GM18873 (cell line): ENCODE results near the gene RHBDD1.

Experiments used
- ATAC-seq: cut with Tn5 transposase; IDR thresholded peaks from one replicate; pipeline ENCODE4 v1.9.1; 2021; ENCODE audit warnings: mild to moderate bottlenecking, moderate library complexity, moderate number of reproducible peaks; ENCODE audit not compliant: unreplicated experiment, low FRiP score

The RHBDD1 gene

DNA sequence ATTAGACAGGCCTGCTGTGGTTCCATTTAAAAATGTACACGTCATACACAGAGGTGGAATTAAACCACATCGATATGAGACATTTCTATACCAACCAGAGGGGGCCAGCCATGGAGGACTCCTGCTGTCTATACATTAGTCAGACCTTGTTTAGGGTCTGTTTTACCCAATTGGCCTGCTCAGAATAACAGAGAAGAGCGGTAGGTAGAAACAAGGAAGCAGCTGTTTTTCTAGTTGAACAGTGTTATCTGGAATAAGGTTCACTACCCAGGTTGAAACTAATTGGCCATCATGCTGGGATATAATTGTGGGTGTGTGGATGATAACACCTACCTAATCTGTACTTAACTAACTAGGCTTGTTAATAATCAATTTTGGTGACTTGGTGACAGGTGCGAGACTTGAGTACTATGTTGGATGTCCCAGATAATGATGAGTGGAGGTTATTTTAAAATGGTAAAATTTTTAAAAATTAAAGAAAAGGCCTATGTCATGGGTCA lies 47.5 kb downstream of the RHBDD1 start:
- no peak for ATAC-seq

DNA sequence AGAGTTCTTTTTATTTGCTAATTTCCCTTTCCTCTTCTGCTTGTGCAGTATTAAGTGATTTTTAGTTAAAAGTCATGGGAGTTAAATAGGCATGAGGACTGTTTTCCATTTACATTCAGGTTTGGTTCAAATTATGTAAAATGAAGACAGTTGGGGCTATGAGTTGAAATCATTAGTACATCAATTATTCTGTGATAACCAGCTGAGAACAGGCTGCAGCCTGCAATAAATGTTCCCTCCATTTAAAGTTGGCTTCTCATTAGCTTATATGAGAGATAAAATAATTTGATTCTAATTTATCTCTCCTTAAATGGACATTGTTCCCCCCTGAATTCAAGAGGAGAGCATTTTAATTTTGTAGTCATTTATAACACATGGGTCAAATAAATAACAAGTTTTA lies 48.3 kb downstream of the RHBDD1 start:
- no peak for ATAC-seq

DNA sequence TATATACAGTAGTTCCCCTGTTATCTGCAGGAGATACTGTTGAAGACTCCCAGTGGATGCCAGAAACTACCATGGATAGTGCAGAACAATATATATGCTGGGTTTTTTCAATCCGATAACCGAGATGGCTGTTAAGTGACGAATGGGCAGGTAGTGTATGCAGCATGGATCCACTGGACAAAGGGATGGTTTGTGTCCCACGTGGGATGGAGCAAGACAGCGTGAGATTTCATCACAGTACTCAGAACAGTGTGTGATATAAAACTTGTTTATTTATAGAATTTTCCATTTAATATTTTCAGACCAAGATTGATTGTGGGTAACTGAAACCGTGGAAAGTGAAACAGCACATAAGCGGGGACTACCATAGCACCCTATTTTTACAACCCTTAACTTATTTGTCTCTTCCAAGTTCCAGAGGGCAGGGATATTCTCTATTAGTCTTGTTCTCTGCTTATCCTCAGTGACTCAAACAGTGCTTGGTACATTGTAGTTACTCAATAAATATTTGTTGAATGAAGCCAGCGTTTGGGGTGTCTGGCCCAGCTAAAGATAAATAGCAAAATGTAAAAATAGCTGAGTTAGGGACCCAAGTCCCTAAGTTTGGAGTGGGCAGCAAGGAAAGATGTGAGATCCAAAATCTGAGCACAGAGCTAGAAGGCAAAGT lies 50.0 kb downstream of the RHBDD1 start:
- no peak for ATAC-seq

DNA sequence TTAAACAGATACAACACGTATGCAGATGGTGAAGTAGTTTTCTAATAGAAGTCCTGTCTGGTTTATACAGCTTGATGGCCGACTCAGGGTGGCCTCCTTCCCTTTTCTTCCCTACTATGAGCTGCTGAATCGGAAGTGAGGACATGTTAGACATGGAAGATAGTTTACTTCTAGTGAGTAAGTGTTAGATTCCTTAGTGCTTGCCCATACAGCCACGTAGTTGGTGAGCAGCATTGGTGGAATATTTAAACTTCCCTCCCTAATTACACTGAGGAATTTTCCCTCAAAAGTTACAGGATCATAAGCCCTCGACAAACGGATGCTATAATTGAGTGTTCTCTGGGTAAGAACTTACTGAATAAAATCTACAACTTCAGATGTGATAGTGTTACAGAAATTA lies 52.1 kb downstream of the RHBDD1 start:
- no peak for ATAC-seq

DNA sequence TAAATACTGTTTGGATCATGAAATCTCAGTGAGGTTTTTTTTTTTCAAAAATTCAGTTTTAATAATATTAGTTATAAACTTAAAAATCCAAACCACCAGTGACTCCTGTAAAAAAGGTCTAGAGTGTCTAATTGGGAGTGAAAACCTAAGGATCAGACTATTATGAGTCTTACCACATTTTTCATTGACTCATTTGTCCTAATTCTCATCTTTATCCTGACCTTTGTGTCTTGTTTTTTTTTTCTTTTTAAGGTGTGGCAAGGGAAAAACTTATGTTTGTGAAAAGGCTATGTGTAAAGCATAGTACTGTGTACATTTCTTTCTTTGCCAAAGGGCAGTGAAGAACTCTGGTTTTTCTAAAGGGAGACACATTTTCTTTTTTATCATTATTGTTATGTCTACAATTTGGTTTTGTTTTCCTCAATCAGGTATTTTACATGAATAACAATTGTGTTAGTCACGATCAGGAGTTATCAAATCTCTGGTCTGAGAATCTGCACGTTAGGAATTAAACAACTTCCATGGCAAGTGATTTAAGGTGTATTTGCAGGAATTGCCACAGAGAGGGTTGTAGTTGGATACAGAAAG lies 52.6 kb downstream of the RHBDD1 start:
- no peak for ATAC-seq

DNA sequence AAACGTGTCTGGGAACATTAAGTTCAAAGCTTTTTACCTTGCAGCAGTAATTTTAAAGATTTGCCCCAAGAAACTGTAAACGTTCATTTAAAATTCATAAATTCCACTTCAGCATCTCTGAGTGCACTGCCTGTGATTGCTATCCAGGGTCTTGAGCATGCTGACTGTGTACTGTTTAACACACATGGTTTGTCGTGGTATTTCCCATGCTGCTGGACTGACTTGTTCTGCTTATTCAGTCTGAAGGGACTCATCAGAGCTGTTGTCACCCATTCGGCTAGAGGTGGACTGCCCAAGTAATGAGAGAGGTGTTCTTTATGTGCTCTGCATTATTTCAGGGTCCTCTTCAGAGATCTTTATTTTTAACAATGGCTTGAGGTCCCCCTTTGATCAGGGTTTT lies 53.1 kb downstream of the RHBDD1 start:
- ATAC-seq, result no peak

DNA sequence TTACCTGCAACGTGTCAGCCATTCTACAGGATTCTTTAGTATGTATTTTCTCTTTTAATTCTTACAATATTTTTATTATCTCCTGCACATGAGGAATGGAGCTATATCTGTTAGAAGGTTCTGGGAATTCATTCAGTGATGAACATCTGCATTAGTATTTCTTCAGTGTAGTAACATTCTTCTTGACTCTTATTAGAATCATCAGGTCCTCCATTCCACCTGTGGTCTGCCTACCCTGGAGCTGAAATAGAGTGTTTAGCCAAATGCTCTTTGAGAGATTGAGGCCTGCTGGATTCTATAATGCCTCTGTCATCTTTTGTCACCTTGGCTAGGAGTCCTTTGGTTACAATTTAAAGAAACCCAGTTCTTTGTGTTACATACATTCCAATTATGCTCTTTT lies 54.4 kb downstream of the RHBDD1 start:
- no peak for ATAC-seq

DNA sequence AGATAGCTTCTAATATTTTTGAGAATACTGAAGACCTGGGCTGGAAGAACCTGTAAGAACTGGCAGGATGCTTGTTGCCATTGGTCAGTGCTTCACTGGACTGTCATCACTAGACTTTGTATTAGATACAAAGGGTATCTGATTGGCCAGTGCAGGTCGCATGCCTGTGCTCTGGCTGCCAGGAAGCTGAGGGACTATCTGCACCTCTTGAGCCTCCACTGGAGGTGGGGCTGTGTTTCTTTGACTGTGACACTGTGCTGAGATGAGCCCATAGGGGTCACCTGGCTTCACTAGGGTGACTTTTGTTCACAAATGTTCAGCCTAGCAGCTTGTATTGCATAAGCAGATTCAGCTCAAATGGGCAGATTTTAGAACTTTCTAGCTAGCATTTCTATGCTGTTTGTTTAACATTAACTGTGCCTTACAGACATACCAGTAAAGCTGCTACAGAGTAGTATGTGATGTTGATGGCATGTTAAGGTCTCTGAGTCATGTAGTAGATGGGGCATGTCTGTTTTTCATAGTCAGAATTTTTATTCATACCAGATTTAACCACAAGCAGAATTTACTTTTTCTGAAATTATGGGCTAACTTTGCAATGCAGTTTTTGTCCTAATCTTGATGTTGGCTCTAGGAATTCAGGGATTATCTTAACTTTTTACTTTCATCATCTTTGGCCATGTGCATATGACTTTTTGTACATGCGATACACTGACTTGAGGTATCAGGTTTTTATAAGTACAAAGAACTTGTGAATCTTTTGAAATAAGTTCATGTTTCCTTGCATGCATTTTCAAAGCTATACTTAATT lies 56.1 kb downstream of the RHBDD1 start:
- no peak for ATAC-seq

DNA sequence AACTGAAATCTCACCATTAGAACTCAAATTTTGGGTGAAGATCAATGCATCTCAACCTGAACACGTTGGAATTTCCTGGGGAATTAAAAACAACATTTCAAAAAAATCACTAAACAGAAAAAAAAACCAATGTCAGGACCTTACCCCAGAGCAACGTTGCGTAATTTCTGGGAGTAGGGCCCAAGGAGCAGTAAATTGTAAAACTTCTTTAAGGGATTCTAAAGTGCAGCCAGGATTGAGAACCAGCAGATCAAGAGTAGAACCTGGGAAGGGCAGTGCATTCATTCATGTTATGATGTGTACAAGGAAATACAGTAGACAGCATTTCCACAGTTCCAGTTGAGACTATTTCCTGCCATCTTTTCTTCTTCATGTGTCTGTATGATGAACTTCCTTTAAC lies 56.9 kb downstream of the RHBDD1 start:
- no peak for ATAC-seq

DNA sequence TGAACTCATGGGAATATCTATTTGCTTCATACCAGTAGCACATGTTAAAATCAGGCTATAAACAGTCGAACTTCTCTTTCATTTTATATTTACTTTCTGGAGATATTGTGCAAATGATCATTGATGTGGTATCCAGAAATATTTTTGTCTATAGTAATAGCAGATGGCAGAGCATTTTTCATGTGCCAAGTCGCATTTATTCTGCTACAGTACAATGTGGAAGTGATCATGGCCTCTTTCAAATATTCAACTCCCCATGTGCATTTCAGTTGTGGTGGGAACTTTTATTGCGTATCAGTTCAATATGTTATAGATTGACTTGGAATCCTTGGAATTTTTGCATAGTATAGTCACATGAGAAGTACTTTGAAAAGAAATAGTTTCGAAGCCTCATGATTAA lies 57.4 kb downstream of the RHBDD1 start:
- no peak for ATAC-seq

DNA sequence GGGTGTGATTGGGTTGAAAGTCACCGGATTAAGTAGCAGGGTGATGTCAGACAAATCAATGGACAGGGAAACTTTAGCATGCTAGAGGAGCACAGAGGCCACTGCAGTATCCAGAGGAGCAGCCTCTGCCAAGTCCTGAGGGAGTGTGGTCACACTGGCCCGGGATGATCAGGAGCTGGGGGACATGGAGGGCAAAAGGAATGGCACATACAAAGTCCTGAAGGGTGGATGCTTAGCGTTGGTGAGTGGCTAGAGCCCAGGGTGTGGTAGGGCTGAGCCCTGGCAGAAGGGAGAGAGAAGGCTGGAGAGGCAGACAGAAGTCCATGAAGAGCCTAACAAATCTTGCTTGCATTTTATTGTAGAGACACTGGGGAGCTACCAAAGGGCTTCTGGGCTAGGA lies 58.9 kb downstream of the RHBDD1 start:
- no peak for ATAC-seq

DNA sequence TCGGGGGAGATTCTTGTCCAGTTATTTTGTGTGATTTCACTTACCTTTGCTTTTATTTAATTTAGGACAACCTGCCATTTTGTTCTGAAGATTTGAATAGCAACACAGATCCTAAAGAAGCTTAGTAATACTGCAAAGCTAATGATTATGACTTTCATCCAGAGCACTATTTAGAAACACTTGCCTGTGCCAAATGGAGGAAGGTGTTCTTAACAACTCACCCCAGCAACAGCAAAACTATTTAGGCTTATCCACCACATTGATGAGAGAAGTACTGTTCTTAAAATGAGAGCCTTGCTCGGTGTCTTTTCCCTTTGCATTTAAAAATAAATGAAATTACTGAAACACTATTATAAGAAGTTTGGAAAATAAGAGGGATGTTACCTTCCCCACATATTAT lies 59.7 kb downstream of the RHBDD1 start:
- no peak for ATAC-seq

DNA sequence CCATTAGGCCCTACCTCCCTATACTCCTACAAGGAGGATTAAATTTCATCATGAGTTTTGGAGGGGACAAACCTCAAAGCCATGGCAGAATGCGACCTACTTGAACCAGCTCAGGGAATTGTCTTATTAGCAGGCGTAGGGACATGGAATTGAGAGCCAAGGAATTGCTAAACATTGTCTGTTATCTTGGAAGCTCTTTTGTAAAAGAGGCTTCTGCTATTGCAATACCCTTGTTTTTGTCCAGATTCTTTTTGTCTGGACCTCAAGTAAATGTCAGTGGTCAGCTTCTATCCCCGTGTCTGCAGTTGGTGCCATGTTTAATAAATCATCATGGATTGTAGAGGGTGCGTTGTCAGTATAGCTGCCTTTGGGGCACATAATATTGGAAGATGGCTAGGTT lies 62.3 kb downstream of the RHBDD1 start:
- ATAC-seq, result no peak

DNA sequence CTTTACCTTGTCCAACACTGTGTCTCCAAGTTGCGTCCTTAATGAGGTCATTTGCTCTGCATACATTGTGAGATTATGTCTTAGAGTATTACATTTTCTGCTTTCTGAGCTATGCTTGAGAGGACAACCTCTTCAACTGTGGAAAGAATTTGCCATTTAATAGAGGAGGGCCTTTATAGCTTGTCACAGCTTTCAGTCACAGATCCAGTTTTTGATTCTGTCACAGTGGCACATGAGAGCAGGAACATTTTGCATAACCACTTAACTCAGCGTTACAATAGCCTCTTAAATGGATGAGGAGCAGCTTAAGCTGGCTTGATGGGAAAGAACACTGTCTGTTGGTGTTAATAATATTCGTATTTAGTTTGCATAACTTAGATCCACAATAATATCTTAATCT lies 63.0 kb downstream of the RHBDD1 start:
- no peak for ATAC-seq

DNA sequence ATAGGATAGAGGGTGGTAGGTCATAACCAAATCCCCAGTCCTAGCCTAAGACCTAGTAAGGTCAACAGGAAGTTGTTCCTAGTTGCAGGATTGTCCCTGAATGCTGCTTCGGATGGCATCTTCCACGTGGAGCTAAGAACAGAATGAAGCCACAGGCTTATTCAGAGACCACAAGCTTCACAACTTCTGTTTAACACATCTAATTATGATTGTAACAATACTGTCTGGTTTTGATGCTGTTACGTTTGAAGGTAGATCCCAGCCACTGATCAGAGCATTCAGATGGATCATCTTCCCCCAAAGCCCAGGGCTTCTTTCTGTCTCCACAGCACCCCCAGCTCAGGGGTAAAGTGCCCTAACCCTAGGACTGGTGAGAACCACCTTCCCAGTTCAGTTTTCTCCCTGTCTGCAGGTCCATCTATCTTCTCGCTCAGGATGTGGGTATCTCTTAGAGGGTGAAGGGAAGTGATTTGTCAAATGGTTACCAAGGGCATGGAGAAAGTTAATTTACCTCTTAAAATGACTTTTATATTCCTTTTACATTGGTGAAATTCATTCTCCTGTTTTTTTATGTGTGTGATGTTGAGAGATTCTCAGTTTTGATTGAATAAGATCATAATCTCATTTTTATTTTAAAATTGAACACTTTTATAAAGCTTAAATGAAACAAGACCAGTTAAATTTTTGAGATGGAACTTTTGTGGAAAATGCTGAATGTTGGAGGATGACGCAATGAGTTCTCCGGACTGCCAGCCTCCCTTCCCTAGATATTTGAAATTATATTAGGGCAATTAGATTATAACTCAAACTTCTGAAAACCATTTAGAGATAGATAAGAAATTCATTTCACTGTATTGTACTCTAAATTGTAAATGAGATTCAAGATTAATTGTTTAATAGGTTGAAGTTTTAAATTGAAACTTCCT lies 66.5 kb downstream of the RHBDD1 start:
- no peak for ATAC-seq

DNA sequence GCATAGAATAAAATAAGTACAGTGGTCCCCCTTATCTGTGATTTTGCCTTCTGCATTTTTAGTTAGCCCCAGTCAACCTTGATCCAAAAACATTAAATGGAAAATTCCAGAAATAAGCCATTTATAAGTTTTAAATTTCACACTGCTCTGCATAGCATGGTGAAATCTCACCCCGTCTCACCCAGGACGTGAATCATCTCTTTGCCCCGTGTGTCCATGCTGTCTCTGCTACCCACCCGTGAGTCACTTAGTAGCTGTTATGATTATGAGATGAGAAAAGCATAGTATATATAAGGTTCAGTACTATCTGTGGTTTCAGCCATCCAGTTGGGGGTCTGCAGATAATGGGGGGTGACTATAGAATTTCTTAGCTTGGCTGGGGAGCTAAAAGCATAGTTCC lies 67.3 kb downstream of the RHBDD1 start:
- ATAC-seq, result no peak

DNA sequence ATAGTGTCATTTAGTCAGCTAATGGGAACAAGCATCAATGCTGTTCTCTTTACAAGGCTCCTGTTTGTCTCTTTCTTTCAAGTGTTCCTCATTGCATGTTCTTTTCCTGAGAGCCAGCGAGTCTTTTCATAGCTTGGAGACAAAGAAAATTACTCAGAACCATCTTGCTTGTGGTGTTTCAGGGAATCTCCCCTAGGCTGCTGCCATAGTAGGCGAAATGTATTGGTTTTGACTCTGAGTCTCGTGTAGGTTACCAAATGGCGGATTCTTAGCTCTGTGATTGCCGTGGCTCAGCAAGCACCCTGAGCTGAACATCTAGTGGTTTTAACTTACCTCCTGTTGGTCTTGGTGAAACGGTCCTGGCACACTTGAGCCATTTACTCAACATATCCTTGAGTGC lies 68.7 kb downstream of the RHBDD1 start:
- ATAC-seq, result peak; percentile 58

DNA sequence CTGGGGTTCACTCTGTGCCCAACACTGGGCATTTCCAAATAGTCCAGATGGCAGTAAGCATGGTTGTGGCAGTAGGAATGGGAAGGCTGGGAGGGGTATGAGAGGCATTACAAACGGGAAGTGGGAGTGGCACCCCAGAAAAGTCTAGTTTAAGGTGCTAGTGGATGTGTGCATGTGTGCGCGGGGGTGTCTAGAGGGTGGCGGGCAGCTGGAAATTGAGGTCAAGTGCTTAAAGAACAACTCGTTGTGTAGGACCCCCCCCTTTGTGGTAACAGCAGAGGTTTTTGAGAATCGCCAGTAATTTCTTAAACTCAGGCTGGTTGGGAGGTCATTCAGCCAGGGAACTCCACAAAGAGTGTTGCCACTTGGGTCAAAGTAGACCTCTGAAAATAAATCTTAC lies 69.9 kb downstream of the RHBDD1 start:
- ATAC-seq, result peak; percentile 9

DNA sequence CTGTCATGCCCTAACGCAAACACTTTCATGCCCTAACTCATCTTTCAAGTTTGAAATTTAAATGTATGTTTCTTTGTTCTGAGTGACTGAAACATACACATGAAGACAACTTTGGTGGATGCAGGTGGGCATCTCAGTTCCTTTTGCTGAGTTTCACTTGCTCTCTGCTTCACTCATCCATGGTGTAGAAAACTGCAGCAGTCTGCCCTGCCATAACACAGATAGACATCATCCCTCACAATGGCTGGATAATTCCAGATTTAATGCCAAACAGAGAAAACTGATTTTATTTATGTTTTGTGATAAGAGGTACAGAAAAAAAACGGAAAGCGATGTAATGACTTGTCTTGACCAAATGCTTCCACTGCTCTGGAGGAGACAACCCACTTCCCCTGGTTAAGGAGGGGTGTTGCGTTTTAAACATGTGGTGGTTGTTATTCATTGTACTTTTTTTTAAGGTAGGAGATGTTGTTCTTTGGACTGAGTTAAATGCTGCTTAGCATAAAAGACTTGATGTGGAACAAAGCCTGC lies 70.4 kb downstream of the RHBDD1 start:
- ATAC-seq, result peak; percentile 85

DNA sequence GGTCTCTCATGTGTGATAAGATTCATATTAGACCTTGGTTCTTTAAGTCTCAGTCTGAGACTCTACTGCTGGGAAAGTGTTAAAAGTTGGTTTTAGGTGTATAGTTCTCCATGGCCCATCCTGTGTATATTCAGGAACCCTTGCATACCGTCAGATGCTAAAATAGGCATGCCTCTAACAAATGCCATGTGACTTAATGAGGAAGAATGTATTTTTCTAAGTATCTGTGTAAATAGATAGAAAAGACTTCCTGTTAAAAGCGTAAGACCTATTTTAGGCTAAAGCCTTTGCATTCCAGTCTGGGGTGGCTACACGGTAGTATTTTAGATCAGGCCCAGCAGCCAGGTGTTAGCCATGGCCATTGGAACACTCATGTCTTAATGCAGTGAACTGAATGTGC lies 73.3 kb downstream of the RHBDD1 start:
- no peak for ATAC-seq
